Occipital lobe (tissue), 2 donors: ENCODE measurements around the gene PTRH2. TPM values are rescaled to one million over a fixed set of nuclear protein-coding genes. Genes with fewer than 3 reads are reported as not detected.

ENCODE experiments used
- DNase-seq: peaks from one replicate; lab custom pipeline; 2025; lab: John Stamatoyannopoulos, UW
- total RNA-seq: library from RNA; depleted of rRNA; stranded (reverse); fragments of >200 nt; gene quantifications from one replicate; pipeline ENCODE4 v1.2.3, GENCODE V29; 2014

The PTRH2 gene
- total RNA-seq, 1 donor from 2014 or later, result 22.1 TPM

DNA sequence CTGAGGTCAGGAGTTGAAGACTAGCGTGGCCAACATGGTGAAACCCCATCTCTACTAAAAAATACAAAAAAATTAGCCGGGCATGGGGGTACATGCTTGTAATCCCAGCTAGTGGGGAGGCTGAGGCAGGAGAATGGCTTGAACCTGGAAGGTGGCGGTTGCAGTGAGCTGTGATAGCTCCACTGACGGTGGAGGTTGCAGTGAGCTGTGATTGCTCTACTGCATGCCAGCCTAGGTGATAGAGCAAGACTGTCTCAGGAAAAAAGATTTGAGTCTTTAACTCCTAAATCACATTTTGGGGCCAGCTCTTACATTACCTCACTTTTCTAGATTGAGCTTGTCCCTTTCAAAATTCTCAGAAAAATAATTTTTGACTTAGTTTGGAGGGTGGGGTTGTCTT is 15.4 kb upstream of the PTRH2 start:
- DNase-seq, result no peak

- DNase-seq, result no peak
Measured at GRCh38 chr17:59719526-59719925, 12.3 kb upstream of the PTRH2 start.

- no peak for DNase-seq
Measured at GRCh38 chr17:59716427-59716826, 9.2 kb upstream of the PTRH2 start.

- DNase-seq, result no peak
Measured at GRCh38 chr17:59714255-59714654, 7.0 kb upstream of the PTRH2 start.

GRCh38 chr17:59712862-59713261 is 5.6 kb upstream of the PTRH2 start:
- DNase-seq, result no peak

DNA sequence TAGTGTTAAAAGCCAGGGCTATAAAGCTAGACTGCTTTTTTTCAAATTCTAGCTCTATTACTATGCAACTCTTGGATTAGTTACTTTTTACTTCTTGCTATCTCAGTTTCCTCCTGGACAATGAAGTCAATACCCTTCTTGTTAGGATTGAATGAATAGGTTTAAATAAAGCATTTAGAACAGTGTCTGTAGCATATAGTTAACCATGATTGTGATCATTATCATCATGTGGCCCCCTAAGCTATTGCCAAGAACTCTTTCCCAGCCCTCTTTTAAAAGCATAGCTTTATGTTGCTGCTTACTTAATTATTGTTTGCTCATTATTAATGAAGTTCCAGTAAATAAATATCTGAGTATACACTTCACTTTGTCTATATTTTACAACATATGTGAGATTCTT is 4.7 kb upstream of the PTRH2 start:
- DNase-seq, result no peak

- no peak for DNase-seq
Measured at GRCh38 chr17:59707971-59708430, 771 bp upstream of the PTRH2 start.

GRCh38 chr17:59702304-59702703 is 4.9 kb downstream of the PTRH2 start:
- no peak for DNase-seq

DNA sequence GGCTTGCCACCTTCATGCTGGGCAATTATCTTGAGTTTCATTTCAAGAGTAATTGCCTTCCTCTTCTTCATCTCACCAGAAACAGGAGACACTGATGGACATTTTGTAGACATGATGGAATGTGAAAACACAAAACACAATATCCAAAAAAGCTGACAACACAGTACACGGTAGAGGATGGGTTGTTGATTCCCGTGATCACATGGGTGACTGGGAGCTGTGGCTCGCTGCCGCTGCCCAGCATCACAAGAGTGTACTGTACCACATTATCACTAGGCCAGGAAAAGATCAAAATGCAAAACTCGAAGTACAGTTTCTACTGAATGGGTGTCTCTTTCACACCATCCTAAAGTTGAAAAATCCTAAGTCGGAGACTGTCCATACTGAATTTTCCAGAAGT is 7.4 kb downstream of the PTRH2 start:
- DNase-seq, result no peak

DNA sequence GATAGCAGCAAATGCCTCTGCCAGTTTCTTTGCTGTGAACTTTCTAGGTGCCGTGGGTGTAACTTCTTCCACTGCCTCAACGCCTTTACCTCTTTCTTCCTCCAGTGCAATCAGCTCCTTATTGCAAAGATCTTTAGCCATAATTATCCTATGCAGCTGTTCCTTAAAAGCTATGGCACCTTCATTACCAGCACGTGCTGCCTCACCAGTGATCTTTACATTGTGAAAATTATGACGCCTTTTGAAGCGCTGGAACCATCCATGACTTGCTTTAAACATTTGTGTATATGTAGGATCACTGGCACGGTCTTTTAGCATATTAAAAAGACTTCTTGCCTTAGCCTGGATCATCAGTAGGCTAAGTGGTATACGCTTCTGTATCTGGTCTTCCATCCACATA is 8.0 kb downstream of the PTRH2 start:
- DNase-seq, result no peak

DNA sequence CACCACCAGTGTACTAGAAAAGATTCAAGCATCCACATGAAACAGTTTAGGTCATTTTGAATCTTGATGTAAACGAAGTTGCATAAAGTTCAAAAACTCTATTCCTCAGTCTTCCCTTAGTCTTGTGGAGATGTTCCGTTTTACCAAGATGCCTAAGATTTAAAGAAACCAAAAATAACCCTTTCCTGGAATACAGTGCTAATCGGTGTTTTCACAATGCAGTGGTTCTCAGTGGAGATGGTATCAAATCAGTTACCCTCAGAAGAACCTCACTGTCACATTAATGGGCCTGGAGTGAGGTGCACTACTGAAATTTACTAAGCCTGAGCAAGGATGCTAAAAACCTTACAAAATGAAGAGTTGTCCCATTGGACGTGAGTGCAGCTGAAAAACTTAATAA is 9.1 kb downstream of the PTRH2 start:
- DNase-seq, result no peak

DNA sequence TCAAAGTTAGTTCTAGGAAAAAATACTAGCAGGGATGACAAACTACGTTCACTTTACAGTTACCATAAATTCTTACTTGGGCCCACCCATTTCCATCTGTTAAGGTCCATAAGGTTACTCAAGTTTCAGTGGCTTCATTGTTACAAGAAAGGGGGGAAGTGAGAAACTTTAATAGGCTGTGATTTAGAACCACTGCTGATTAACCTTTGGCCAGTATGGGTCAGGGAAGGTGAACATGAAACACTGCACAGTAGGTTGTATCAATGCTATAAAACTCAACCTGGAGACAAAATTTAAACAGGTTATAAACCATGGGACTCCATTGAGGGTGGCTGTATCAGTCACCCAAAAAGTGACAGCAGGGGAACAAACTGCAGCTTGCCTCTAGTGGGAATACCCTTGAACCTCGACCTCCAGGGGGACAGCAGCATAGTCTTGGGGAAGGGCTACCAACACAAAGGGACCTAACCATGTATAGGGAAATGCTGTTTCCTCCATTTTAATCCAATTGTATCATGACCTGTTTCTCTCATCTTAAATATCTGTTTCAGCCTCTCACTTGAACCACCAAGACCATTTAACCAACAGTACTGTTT is 10.4 kb downstream of the PTRH2 start:
- DNase-seq, result no peak

- DNase-seq, result no peak
Measured at GRCh38 chr17:59695945-59696681, 11.1 kb downstream of the PTRH2 start.

DNA sequence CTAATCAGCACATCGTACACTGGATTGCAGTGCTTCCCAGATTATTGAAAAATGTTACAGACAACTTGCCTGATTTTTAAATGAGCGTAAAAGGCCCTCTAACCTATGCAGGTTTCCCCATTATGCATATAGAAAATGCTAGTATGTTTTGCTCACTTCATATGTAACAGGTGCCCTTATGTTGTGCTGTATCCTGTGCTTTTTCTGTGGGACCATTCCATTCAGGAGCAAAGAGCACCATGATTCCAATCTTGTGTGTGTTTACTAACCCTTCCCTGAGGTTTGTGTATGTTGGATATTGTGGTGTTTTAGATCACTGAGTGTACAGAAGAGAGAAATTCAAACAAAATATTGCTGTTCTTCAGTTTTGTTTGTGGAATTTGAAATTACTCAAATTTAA is 12.9 kb downstream of the PTRH2 start:
- DNase-seq, result no peak

- DNase-seq, result no peak
Measured at GRCh38 chr17:59693582-59693981, 13.6 kb downstream of the PTRH2 start.

GRCh38 chr17:59688496-59688895 is 18.7 kb downstream of the PTRH2 start:
- DNase-seq, result no peak

- no peak for DNase-seq
Measured at GRCh38 chr17:59688008-59688407, 19.2 kb downstream of the PTRH2 start.

GRCh38 chr17:59684967-59685366 is 22.3 kb downstream of the PTRH2 start:
- no peak for DNase-seq

GRCh38 chr17:59683283-59683682 is 23.9 kb downstream of the PTRH2 start:
- DNase-seq, result no peak

- no peak for DNase-seq
Measured at GRCh38 chr17:59680314-59680713, 26.9 kb downstream of the PTRH2 start.

GRCh38 chr17:59678918-59679317 is 28.3 kb downstream of the PTRH2 start:
- DNase-seq, result no peak

GRCh38 chr17:59676716-59677115 is 30.5 kb downstream of the PTRH2 start:
- DNase-seq, result no peak

DNA sequence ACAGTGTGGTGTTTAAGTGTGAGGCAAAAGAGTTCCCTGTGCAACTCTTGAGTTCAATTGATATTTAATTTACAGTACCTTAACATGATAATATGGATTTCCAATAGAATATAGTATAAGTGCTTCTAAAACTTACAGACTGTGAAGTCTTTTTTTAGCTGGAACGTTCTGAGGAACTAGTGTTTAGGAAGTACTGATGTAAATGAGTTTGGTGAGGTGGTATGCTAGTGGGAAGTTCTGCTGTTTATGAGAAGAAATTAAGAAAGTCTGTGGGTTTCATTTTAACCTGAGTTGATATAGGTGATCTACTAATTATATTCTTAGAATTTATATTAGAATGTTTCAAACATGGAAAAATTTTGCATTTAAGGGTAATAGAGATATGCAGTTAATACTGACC is 32.0 kb downstream of the PTRH2 start:
- no peak for DNase-seq
